Breast epithelium (tissue), 4 donors: ENCODE measurements around the gene ETV2. TPM values are rescaled to one million over a fixed set of nuclear protein-coding genes. Genes with fewer than 3 reads are reported as not detected.
A peak's percentile ranks its signal among the peaks of the same experiment; 100 is the strongest.

Experiments
- DNase-seq, 2 donors: peaks; one replicate each; pipeline ENCODE4 v3.0.0-alpha.2; 2019; ENCODE audit warnings: low spot score in 2 of 2
- H3K27ac ChIP-seq, 2 donors: fragments of 200-600 bp; sonication (generic) in 1 of 2; one replicate each; pipeline ENCODE4 v1.5.1; 2016 to 2019; ENCODE audit warnings: mild to moderate bottlenecking in 1 of 2
- H3K27me3 ChIP-seq, 2 donors: fragments of 200-600 bp; sonication (generic) in 1 of 2; one replicate each; pipeline versions ENCODE4 v1.5.1 to v1.6.0; 2017 to 2019; ENCODE audit warnings: control low read depth in 1 of 2, mild to moderate bottlenecking in 1 of 2
- H3K36me3 ChIP-seq: fragments of 200-600 bp; one replicate; pipeline ENCODE4 v1.5.1; 2019
- H3K4me1 ChIP-seq, 2 donors: fragments of 200-600 bp; sonication (generic); one replicate each; pipeline ENCODE4 v1.5.1; 2016 to 2019; ENCODE audit warnings: control low read depth in 1 of 2
- H3K4me3 ChIP-seq, 3 donors: fragments of 200-600 bp; sonication (generic); 1 replicate in 2 of 3; 2 replicates in 1 of 3; pipeline ENCODE4 v1.5.1; 2016 to 2019; ENCODE audit warnings: mild to moderate bottlenecking in 3 of 3, moderate library complexity in 2 of 3
- H3K9me3 ChIP-seq, 2 donors: fragments of 200-600 bp; sonication (generic) in 1 of 2; one replicate each; pipeline ENCODE4 v1.5.1; 2016 to 2019; ENCODE audit warnings: control low read depth in 1 of 2
- POLR2A ChIP-seq: fragments of 450-650 bp; IDR thresholded peaks from one replicate; pipeline ENCODE4 v1.6.1; 2016; ENCODE audit warnings: antibody characterized with exemption, mild to moderate bottlenecking, moderate library complexity
- POLR2AphosphoS5 ChIP-seq, 3 donors: sonication (generic); formaldehyde crosslinking; IDR thresholded peaks; one replicate each; pipeline ENCODE4 v1.6.1; 2017; ENCODE audit warnings: antibody characterized with exemption in 3 of 3
- intact Hi-C: fragments of 100-400 bp; cut with DNase I; formaldehyde crosslinking; loops from one replicate; pipeline ENCODE4 v1.15.1; 2023; ENCODE audit warnings: low total_unique reads
- total RNA-seq, 3 donors: library from RNA; depleted of rRNA; stranded (reverse); fragments of >200 nt; gene quantifications; one replicate each; pipeline ENCODE4 v1.1.0, GENCODE V29; 2016
- TF ChIP-seq, protein P1 (sequence below), 3 donors: fragments of 450-650 bp; IDR thresholded peaks; one replicate each; pipeline ENCODE4 v1.5.1; 2016 to 2017; ENCODE audit warnings: antibody characterized with exemption in 3 of 3, mild to moderate bottlenecking in 3 of 3, moderate library complexity in 3 of 3

Gene ETV2
- total RNA-seq, 3 donors from 2014 or later = 0.59 TPM; not detected in 2

DNA sequence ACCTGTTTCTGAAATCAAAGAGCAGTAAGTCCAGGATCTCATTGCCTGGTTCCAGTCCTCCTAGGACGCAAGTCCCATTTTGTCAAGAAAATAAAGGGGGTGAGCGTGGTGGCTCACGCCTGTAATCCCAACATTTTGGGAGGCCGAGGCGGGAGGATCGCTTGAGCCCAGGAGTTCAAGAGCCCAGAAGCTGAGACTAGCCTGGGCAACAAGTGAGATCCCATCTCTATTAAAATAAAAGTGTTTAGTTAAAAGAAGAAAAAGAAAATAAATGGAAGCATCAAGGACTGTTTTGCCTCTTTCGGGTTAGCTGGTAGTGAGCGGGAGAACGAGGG, 29.4 kb upstream of the ETV2 start:
- TF ChIP-seq, protein P1, sequence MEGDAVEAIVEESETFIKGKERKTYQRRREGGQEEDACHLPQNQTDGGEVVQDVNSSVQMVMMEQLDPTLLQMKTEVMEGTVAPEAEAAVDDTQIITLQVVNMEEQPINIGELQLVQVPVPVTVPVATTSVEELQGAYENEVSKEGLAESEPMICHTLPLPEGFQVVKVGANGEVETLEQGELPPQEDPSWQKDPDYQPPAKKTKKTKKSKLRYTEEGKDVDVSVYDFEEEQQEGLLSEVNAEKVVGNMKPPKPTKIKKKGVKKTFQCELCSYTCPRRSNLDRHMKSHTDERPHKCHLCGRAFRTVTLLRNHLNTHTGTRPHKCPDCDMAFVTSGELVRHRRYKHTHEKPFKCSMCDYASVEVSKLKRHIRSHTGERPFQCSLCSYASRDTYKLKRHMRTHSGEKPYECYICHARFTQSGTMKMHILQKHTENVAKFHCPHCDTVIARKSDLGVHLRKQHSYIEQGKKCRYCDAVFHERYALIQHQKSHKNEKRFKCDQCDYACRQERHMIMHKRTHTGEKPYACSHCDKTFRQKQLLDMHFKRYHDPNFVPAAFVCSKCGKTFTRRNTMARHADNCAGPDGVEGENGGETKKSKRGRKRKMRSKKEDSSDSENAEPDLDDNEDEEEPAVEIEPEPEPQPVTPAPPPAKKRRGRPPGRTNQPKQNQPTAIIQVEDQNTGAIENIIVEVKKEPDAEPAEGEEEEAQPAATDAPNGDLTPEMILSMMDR (IDR thresholded peaks at IDR 0.05) = no peak
- TF ChIP-seq POLR2AphosphoS5 (IDR thresholded peaks at IDR 0.05) (no peak), POLR2A (no peak)
- Histone ChIP-seq H3K9me3 (no peaks in the 10 kb centered on the region), H3K36me3 (no peaks in the 10 kb centered on the region), H3K4me1 (peaks cover 0 to 4% of the 10 kb centered on the region in 2 donors), H3K27me3 (no peaks in the 10 kb centered on the region), H3K27ac (peak overlapping the region in 1 of 2 donors; percentile 86), H3K4me3 (peak overlapping the region; percentile 73 to 85 (median 81))
- intact Hi-C loops = no loop called here
- DNase-seq = no peak

DNA sequence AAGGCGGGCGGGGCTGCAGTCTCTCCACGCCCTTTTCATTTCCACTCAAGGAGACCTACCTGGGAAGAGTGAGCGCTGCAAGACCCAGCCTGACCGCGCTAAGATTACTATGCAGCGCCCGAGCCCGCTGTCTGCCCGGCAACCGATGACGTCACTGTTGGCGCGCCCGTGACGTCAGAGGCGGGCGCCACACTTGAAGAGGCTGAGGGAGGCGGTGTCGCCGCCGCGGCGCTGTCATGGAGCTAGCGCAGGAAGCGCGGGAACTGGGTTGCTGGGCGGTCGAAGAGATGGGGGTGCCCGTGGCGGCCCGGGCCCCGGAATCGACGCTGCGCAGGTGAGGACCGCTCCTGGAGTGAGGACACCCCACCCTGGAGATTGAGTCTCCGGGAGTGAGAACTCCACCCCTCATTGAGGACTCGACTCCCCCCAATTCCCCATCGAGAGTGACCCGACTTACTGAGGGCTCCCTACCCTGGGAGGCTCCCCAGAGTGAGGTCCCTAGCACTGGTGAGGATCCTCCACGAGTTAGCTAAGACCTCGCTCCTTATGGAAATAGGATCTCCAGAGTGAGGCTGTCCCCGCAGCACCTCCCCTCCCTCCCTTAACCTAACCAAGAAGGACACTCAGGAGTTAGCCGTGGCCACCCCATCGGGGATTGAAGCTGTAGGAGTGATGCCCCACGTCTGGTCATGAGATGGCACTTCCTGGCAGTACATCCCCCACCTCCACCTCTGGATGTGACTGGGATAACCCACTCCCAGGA, 28.8 kb upstream of the ETV2 start, which contains the start of gene HAUS5:
TSS of gene HAUS5 (plus strand) at position 177 of the 763 bp plus-strand sequence. CDS start at position 237, 60 bp downstream.
- peak; percentile 95 to 96 for DNase-seq
- H3K4me1 ChIP-seq = peaks cover 0 to 4% of the 10 kb centered on the region in 2 donors
- H3K27ac ChIP-seq = peak within 1 kb of the TSS; percentile 75 to 86
- no peaks in the 10 kb centered on the region for H3K9me3 ChIP-seq
- no peaks in the 10 kb centered on the region for H3K27me3 ChIP-seq
- intact Hi-C loops = no loop called here
- no peaks in the 10 kb centered on the region for H3K36me3 ChIP-seq
- H3K4me3 ChIP-seq = peak within 1 kb of the TSS; percentile 73 to 85 (median 81)
- TF ChIP-seq, protein P1 (IDR thresholded peaks at IDR 0.05) = no peak
- TF ChIP-seq POLR2AphosphoS5 (IDR thresholded peaks at IDR 0.05) (peak; percentile 88 to 92 (median 88)), POLR2A (no peak)

DNA sequence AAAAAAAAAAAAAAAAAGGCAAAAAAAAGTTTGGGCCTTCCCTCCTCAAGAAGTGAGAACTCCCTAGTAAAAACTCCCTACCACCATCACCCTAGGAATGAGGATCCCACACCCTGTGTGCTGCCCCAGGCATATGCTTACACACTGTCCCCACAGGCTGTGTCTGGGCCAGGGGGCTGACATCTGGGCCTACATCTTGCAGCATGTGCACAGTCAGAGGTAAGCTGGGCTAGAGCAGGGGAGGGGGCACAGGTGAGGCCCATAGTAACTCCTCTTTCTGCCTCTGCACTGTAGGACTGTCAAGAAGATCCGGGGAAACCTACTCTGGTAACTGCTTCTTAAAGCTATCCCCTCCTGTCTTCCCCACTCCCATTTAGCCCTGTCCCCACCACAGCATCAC, 28.0 kb upstream of the ETV2 start:
- Histone ChIP-seq H3K27ac (no peak overlapping the region), H3K4me1 (peaks cover 0 to 4% of the 10 kb centered on the region in 2 donors), H3K27me3 (no peaks in the 10 kb centered on the region), H3K9me3 (no peaks in the 10 kb centered on the region), H3K36me3 (no peaks in the 10 kb centered on the region), H3K4me3 (no peak overlapping the region)
- intact Hi-C loops = no loop called here
- TF ChIP-seq POLR2A (no peak), POLR2AphosphoS5 (IDR thresholded peaks at IDR 0.05) (no peak)
- TF ChIP-seq, protein P1 (IDR thresholded peaks at IDR 0.05) = no peak
- DNase-seq = no peak

DNA sequence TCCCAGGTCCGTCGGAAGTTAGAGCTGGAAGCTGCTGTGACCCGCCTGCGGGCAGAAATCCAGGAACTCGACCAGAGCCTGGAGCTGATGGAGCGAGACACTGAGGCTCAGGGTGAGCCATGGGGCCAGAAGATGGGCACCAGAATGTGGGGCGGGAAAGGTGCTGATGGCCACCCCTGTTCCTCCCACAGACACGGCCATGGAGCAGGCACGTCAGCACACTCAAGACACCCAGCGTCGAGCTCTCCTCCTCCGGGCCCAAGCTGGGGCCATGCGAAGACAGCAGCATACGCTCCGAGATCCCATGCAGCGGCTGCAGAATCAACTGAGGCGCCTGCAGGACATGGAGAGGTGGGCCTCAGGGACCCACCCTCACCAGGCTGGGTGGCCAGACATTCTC, 26.5 kb upstream of the ETV2 start:
- Histone ChIP-seq H3K36me3 (no peaks in the 10 kb centered on the region), H3K4me1 (peaks cover 0 to 4% of the 10 kb centered on the region in 2 donors), H3K27me3 (no peaks in the 10 kb centered on the region), H3K9me3 (no peaks in the 10 kb centered on the region), H3K27ac (no peak overlapping the region), H3K4me3 (no peak overlapping the region)
- intact Hi-C loops = no loop called here
- DNase-seq = no peak
- no peak for TF ChIP-seq POLR2AphosphoS5 (IDR thresholded peaks at IDR 0.05)
- TF ChIP-seq, protein P1 (IDR thresholded peaks at IDR 0.05) = no peak
- TF ChIP-seq POLR2A = no peak

DNA sequence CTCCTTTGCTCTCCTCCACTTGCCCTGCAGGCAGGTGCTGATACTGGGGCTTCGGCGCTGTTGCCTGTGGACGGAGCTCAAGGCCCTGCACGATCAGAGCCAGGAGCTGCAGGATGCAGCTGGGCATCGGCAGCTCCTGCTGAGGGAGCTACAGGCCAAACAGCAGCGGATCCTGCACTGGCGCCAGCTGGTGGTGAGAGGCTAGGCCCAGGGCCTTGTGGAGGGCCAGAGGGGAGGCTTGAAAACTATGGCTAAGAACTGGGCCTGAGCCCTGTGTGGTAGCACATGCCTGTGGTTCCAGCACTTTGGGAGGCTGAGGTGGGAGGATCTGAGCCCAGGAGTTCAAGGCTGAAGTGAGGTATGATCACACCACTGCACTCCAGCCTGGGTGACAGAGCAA, 22.7 kb upstream of the ETV2 start:
- TF ChIP-seq POLR2A (no peak), POLR2AphosphoS5 (IDR thresholded peaks at IDR 0.05) (no peak)
- TF ChIP-seq, protein P1 (IDR thresholded peaks at IDR 0.05) = no peak
- no peak for DNase-seq
- H3K27ac ChIP-seq = no peak overlapping the region
- H3K4me3 ChIP-seq = no peak overlapping the region
- no peaks in the 10 kb centered on the region for H3K27me3 ChIP-seq
- H3K4me1 ChIP-seq = no peaks in the 10 kb centered on the region
- no peaks in the 10 kb centered on the region for H3K36me3 ChIP-seq
- H3K9me3 ChIP-seq = no peaks in the 10 kb centered on the region
- intact Hi-C loops = no loop called here
